Lower leg skin (tissue), 4 donors: ENCODE data around the gene DAAM2. TPM values are rescaled to one million over a fixed set of nuclear protein-coding genes. Genes with fewer than 3 reads are reported as not detected.

Experiments used
- DNase-seq, 2 donors: peaks; one replicate each; pipeline ENCODE4 v3.0.0-alpha.2; 2019; ENCODE audit warnings: low spot score in 2 of 2
- H3K4me3 ChIP-seq: fragments of 200-600 bp; sonication (generic); 2 replicates; pipeline ENCODE4 v1.5.1; 2017; ENCODE audit warnings: mild to moderate bottlenecking, low read depth; ENCODE audit not compliant: poor library complexity, severe bottlenecking
- POLR2A ChIP-seq, 2 donors: fragments of 450-650 bp; IDR thresholded peaks; one replicate each; pipeline ENCODE4 v1.6.1; 2016 to 2017; ENCODE audit warnings: antibody characterized with exemption in 2 of 2, mild to moderate bottlenecking in 1 of 2, moderate library complexity in 1 of 2
- WGBS, 2 donors: methylation state at CpG; one replicate each; pipeline ENCODE4 v1.1.5; 2018; 5-methylcytosine and 5-hydroxymethylcytosine counted together
- intact Hi-C: fragments of 100-400 bp; cut with DNase I; formaldehyde crosslinking; loops from one replicate; pipeline ENCODE4 v1.15.0; 2023; ENCODE audit warnings: low total_unique reads
- total RNA-seq, 4 donors: library from RNA; depleted of rRNA; stranded (reverse); fragments of >200 nt; gene quantifications; one replicate each; pipeline ENCODE4 v1.1.0, GENCODE V29; 2016
- TF ChIP-seq, protein P1 (sequence below), 3 donors: fragments of 450-650 bp; IDR thresholded peaks; one replicate each; pipeline ENCODE4 v1.5.1; 2016; ENCODE audit warnings: antibody characterized with exemption in 3 of 3, mild to moderate bottlenecking in 3 of 3, moderate library complexity in 2 of 3

Gene DAAM2
- total RNA-seq, 4 donors from 2014 or later = 5.6 to 16.9 (median 8.1) TPM

DNA sequence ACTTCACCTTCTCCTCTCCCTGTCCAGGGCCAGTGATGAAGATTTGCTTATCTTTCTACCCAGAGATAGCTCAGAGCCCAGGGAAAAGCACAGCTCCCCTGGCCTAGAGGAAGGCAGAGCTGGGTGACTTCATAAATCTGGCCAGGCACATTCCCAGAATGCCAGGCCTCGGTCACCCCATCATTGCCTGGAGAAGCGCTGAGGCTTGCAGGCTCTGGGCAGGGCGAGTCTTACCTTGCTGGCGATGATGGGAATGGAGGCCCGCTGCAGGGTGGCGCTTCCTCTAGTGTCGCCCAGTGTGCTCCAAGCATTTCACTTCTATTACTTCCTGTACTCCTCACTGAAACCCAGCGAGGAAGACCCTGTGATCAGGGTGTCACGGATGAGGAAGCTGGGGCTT lies 60.1 kb downstream of the DAAM2 start:
- WGBS, 2 donors = 81 to 88% methylated on average over 9 of the region's 9 CpGs
- intact Hi-C loops = no loop called here
- TF ChIP-seq, protein P1, sequence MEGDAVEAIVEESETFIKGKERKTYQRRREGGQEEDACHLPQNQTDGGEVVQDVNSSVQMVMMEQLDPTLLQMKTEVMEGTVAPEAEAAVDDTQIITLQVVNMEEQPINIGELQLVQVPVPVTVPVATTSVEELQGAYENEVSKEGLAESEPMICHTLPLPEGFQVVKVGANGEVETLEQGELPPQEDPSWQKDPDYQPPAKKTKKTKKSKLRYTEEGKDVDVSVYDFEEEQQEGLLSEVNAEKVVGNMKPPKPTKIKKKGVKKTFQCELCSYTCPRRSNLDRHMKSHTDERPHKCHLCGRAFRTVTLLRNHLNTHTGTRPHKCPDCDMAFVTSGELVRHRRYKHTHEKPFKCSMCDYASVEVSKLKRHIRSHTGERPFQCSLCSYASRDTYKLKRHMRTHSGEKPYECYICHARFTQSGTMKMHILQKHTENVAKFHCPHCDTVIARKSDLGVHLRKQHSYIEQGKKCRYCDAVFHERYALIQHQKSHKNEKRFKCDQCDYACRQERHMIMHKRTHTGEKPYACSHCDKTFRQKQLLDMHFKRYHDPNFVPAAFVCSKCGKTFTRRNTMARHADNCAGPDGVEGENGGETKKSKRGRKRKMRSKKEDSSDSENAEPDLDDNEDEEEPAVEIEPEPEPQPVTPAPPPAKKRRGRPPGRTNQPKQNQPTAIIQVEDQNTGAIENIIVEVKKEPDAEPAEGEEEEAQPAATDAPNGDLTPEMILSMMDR (IDR thresholded peaks at IDR 0.05) = no peak
- TF ChIP-seq POLR2A (IDR thresholded peaks at IDR 0.05) = no peak
- no peak overlapping the region for H3K4me3 ChIP-seq
- DNase-seq = no peak

DNA sequence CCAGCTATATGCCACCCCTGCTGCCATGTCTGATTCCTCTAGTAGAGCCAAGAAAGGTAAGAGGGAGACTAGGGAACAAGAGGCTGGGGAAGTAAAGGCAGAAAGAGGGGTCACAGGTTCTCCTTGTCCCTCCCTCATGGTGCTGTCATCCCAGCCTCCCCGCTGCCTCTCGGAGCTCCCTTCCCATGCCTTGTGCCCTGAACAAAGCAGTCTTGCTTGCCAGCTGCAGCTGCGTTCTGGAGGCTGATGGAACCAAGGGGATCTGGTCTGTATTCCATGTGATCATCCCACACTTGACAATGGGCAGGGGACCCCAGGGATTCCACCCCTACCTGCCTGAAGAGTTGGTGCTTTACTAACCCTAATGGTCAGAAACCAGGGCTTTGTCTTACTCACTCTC lies 61.4 kb downstream of the DAAM2 start:
- intact Hi-C loops = no loop called here
- TF ChIP-seq, protein P1 (IDR thresholded peaks at IDR 0.05) = no peak
- no peak for TF ChIP-seq POLR2A (IDR thresholded peaks at IDR 0.05)
- WGBS, 2 donors = 84% methylated on average over 3 of the region's 3 CpGs
- DNase-seq = no peak
- no peak overlapping the region for H3K4me3 ChIP-seq

DNA sequence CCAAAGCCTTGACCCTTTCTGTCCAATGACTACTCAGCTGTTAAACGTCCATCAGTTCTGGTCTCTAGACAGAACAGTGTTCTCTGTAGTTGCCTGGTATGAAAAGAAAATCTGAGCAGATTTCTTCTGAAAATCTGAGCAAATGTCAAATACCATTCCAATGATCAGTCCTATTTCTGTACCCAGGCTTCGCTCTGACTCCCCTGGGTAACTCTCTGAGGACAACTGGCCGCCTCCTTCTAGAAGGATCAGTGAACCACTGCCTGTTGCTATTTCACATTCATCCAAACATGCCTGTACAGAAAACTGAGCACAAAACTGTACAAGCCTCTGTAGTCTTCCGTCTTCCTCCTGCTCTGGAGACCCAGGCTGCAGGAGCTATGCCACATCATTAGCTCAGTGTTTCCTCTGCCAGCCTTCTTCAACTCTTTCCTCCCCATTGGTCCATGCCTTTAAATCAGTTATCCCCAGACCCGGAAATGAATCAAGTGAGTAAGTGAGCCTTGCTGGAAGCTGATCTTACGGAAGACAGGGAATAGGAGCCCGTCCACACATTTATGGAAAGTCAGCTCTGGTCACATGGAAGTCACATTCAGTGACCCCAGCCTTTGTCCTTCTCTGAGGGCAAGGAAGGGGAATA lies 63.3 kb downstream of the DAAM2 start:
- 72 to 80% methylated on average over 7 of the region's 7 CpGs for WGBS, 2 donors
- TF ChIP-seq POLR2A (IDR thresholded peaks at IDR 0.05) = no peak
- TF ChIP-seq, protein P1 (IDR thresholded peaks at IDR 0.05) = no peak
- H3K4me3 ChIP-seq = no peak overlapping the region
- intact Hi-C loops = no loop called here
- DNase-seq = no peak

DNA sequence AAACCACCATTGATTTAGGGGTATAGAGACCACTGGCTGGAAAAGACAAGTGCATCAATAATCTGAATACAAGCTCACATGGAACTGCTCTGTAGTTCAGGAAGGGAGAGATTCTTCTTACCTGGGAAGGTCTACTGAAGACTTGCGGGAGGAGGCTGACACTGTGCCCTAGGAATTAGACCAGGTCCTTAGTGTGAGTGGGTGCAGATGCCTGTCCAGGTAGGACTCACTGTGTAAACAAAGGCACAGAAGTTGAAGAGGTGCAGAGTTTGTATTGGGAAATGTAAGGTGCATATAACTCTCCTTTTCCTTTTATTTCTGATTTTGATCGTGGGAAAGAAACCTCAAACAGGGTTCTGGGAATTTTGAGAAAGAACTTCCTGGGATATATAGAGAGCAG lies 66.8 kb downstream of the DAAM2 start:
- H3K4me3 ChIP-seq = no peak overlapping the region
- no peak for DNase-seq
- intact Hi-C loops = no loop called here
- 91 to 95% methylated on average over 2 of the region's 2 CpGs for whole genome bisulfite sequencing, 2 donors
- TF ChIP-seq POLR2A (IDR thresholded peaks at IDR 0.05) = no peak
- TF ChIP-seq, protein P1 (IDR thresholded peaks at IDR 0.05) = no peak

DNA sequence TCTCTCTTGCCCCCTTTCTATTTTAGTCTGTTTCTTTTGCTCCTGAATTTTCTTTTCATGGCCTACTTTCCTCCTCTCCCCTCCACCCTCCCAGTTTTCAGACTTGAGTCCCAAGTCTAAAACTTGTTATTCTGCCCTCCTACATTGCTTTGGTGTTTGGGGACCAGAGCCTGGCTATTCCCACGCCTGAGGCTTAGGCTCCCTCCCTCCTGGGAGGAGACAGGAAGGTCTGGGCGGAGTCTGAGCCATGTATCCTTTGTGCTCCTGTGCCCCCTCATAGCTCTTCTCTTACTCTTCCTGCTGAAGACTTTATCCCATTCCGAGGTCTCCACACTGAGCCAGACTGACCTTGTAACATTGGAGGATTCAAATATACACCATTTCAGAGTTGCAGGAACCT lies 69.5 kb downstream of the DAAM2 start:
- intact Hi-C loops = no loop called here
- no peak for TF ChIP-seq POLR2A (IDR thresholded peaks at IDR 0.05)
- TF ChIP-seq, protein P1 (IDR thresholded peaks at IDR 0.05) = no peak
- WGBS, 2 donors = 67 to 83% methylated on average over 3 of the region's 3 CpGs
- no peak overlapping the region for H3K4me3 ChIP-seq
- no peak for DNase-seq
